Measurements from ENCODE around the gene ADAM17.
A peak's percentile ranks its signal among the peaks of the same experiment; 100 is the strongest.
"Not testable (repeated sequence)": the region's sequence is repeated elsewhere in the genome, so short reads cannot be mapped to it uniquely, and the experiment has no call there.

Gene ADAM17

DNA sequence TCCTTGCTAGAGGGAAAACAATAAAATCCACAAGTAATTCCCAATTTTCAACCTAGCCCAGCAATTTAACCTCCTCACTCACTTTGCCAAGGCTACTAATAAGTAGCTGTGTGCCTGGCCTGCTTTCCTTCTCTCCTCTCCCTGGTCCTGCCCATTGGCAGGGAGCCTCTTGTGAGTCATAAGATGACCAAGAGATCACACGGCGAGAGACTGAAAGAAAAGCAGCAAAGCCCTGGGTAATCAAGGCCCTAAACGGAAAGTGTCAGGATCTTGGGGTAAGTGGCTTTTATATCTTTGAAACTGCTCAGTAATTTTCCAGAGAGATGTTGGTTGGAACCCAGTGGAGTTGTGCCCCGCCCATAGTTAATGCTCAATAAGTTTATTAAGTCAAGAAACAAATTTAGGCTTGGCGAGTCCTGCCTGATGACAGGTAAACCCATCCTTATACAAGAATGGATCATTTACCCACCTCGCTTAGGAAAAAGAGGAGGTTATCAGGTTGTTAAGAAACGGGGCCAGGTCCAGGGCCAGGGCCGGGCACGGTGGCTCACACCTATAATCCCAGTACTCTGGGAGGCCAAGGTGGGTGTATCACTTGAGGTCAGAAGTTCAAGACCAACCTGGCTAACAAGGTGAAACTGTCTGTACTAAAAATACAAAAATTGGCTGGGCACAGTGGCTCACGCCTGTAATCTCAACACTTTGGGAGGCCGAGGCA, 10.0 kb upstream of the ADAM17 start:
- DNase-seq: no peak

DNA sequence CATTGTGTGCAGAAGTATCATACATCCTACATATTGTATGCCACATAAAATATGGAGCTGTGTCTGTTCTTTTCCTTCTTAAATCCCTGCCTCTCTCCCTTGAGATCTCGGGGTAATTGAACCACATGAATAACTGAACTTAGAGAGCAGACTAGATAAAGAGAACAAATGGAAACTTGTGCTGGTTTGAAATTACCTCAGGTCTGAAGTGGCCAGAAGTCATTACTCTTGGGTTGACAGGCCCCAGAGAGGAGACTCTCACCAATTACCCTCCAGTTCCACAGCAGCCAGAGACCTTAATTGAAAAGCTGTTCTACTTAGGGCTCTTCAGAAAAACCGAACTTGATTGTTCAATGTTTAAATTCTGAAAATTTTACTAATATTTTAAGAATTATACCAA, 5.0 kb upstream of the ADAM17 start:
- DNase-seq: no peak

DNA sequence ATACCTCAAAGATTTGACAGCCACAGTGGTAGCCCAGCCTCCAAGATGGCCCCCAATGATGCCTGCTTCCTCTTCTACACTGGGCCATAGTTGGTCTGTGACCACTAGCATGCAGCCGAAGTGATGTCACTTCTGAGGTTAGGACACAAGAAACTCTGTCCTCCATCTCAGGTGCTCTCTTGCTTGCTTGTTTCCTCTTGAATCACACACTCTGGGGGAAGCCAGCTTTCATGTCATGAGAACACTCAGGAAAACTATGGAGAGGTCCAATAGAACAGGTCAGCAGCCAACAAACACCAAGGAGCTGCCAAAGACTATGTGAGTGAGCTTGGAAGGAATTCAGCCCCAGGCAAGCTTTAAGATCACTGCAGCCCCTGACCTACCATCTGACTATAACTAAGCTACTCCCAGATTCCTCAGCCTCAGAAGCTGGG, 3.3 kb upstream of the ADAM17 start:
- no peak for DNase-seq

DNA sequence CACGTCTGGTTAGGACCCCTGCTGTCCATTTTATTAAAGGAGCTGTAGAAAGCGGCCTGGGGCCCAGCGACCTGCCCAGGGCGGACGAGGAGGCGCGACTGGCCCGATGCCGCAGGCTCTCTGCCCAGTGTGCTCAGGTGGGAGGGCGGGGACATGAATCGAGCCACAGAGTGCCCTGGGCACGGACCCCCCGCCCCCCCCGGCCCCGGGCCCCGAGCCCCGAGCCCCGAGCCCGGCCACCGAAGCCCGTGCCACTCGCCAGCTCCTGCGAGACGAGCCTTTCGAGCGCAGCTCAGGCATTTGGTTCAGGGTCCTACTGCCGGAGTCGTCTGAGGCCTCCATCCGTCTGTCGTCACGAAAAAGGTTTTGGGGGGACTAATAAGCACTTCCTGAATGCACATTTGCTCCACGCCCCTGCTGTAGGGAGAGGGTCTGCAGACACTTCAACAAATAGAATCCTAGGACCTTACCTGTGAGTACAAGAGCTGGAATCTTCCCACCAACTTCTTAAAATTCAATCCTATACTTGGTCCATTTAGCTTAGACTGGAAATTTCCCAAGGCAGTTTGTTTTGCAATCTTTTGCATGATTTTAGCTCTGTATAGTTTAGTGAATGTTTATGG, 602 bp upstream of the ADAM17 start:
- peak; percentile 30 for DNase-seq

DNA sequence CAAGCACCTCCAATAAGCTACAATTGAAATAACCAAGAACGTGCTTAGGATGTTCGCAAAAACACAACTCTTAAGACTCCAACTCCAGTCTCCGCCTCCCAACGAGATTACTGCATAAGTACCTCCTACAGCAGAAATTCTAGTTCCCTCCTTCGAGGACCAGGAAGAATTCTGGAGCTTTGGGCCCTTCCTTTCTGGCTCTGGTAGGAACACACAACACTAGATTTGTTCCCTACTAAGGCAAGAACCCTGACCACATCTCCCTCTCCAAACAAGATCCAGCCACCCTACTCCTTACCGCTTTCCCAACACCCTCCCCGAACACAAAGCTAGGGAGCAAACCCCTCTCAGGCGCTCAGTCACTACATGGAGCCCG, 721 bp downstream of the ADAM17 start:
- DNase-seq: peak; percentile 51

DNA sequence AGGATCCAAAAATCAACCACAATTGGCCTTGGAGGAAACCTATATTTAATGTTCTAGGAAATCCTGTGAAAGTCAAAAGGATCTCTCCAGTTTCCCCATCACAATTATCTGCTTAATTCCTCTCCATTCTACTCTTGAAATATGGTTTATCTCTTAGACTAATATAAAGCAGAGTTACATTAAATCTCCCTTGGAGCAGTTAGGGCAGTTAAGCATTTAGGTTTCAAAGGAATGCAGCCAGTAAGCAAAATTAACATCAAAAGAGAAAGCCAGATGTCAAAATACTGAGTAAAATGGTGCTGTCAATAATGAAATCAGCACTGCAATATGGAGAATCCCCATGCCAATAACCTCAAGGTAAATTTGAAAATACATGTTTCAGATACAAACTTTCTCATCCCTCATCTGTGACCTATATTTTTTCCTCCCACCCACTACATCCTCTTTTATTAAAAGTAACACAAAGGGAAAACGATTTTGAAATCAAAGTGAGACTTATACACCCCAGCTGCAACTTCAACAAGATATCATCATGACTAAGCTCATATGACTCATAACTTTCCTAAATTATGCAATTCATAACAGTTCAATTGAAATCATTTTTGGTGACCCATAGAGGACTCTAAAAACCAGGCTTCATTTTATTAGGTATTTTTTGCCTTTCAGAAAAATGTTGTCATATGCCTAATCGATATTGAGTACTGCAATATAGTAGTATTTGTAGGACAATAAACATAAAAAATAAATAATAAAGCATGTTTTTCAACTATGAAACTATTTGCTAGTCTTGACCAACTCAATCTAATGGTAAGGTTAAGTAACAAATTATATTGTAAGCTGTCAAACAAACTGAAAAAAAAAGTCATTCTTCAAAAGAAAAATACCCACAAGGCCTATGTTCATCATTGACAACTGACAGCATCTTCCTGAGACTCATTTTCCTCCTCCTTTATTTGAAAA, 3.1 kb downstream of the ADAM17 start:
- peak; percentile 87 for DNase-seq

DNA sequence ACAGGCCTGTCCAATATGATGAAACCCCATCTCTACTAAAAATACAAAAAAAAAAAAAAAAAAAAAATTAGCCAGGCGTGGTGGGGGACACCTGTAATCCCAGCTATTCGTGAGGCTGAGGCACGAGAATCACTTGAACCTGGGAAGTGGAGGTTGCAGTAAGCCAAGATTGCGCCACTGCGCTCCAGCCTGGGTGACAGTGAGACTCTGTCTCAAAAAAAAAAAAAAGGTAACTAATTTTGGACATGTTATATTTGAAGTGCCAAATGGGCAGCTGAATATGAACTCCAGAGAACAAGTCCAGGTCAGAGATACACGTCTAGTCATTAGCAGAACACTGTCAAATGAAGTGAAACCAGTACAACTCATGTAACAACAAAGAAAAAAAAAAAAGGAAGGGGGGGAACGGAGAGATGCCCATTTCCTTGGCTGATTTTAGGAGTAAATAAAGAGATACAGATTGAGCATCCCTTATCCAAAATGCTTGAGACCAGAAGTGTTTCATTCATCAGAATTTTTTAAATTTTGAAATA, 4.7 kb downstream of the ADAM17 start:
- DNase-seq: not testable (repeated sequence)

DNA sequence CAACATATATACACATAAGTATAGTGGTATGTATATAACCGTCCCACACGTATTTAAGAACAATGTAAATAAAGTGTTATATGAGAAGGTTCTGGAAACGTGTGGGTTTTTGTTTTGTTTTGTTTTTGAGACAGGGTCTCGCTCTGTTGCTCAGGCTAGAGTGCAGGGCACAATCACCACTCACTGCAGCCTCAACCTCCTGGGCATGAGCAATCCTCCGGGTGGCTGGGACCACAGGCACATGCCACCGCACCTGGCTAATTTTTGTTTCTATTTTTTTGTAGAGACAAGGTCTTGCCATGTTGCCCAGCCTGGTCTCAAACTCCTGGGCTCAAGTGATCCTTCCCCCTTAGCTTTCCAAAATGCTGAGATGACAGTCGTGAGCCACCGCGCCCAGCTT, 6.2 kb downstream of the ADAM17 start:
- no peak for DNase-seq

DNA sequence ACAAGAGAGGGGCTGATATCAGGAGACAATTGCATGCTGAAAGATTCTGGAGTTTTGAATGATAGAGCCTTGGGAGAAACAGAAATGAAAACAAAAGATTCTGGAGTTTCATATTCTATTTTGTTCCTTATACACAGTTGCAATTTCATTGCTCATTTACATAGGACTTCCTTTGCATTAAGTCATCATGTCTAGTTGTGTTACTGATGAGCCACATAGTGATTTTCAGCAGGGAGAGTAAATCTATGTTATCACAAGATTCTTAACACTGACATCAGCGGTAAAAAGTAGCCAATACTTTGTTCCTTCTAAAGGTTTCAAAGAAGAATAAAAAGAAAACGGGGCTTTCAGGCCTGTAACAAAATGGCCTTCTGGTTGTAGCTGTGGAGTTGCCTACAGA, 7.1 kb downstream of the ADAM17 start:
- DNase-seq: peak; percentile 50

DNA sequence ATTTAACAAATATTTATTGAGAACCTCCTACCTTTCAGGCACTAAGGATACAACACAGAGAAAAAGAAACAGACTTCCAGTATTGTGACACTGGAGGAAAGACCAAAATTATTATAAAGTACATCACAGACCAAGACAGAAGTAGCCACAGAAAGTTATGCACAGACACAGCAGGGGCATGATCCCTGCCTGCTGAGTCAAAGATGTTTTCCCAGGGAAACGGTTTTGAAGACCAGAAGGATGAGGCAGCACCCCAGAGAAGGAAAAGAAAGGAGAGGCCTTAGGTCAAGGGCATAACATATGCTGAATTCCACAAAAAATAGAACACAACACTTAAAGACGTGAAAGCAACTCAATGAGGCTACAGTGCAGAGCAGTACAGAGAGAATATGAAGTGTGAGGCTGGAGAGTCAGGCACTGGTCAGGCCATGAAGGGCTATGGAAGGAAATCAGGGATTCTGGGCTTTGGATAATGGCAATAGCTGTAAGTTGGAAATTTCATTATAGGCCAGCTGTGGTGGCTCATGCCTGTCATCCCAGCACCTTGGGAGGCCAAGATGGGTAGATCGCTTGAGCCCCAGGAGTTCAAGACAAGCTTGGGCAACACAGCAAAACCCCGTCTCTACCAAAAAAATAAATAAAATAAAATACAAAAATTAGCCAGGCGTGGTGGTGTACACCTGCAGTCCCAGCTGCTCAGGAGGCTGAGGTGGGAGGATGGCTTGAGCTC, 8.2 kb downstream of the ADAM17 start:
- no peak for DNase-seq

DNA sequence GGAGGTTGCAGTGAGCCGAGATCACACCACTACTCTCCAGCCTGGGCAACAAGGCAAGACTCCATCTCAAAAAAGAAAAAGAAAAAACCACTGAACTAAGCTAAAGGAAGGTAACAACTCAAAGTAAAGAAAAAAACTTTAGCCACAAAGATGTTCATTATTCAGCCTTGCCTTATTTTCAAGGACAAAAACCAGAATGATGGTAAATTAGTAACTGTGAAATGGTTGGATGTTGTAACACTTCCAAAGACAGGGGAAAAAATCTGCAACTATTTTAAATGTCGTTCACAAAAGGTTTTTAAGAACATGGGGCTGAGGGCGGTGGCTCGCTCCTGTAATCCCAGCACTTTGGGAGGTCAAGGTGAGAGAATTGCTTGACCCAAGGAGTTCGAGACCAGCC, 10.1 kb downstream of the ADAM17 start:
- no peak for DNase-seq

DNA sequence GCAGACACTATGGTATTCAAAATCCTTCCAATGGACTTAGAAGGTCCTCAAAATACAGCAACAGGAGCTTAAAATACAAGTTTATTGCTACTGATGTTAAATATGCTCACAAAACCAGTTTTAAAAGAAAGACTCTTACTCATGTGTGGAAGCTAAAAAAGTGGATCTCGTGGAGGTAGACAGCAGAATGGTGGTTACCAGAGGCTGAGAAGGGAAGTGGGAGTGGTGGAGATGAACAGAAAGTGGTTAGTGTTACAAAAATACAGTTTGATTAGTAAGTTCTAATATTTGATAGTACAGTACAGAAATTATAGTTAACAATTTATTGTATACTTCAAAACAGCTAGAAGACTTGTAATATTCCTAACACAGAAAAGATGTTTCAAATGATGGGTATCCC, 12.1 kb downstream of the ADAM17 start:
- peak; percentile 6 for DNase-seq

DNA sequence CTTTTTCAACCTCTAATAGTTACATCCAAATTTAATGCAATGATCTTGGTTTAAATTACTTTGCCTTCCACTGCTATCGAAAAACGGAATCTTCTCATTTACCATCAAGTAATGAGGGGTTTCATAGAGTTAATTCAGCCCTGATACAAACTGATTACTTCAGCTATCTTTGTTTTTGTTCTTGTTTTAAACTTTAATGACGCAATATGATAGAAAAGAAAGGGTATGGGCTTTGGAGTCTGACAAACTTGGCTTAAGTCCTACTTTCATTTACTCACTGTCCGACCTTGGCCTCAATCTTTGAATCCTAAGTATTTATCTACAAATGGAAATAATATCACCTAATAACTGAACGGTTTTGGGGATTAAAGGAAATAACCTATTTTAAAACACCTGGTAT, 16.1 kb downstream of the ADAM17 start:
- DNase-seq: no peak

DNA sequence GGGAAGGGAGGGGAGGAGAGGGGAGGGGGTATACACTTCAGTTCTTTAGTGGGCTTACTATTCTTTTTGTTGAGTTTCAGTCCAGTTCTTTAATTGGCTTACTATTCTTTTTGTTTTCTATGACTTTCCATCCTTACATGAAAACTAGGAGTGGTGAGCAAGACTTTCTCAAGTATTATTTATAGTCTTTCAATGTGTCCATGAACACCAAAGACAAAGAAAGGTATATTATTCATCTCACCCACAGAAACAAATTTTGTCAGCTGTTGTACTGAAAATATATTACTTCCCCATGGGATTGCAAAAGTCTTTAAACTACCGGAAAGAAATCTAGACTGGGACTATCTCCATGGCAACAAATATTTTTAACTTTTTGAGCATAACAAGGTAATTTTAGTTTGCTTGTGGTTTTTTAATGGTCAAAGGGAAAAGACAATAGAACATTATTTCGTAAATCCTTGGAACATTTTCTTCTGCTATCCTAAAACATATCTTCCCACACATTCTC, 17.6 kb downstream of the ADAM17 start:
- no peak for DNase-seq

DNA sequence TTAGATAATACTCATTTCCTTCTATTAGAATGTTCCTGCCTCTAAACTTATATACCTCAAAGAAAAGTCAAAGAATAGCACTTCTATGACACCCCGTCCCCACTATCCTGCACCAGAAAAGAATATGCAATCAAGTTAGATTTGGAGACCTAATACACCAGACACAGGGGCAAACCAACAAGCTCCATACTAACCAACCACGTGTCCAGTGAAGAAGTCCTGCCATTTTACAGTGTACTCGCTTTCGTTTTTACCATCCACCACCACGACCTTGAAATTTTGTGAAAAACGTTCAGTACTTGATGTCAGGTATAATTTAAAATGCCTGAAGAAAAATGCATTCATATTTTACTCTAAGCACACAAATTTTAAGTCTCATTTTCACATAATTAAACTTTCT, 19.1 kb downstream of the ADAM17 start:
- DNase-seq: no peak

DNA sequence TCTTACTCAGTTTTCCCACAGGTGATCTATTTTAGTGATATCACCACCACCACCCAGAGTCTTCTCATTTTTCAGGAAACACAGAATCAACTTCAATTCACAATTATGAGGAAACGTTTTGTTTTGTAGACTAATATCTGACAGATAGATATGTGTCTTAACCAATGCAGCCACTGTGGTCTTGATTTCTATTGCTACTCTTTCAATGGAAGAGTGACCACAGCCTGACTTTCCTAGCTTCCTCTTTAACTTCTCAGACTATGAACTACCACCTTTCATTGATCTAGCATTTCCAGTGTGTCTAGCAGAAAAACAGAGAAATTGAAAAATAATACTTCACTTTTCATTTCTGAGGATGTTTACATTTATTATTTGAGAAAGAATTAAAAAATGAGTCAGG, 20.5 kb downstream of the ADAM17 start:
- DNase-seq: no peak

DNA sequence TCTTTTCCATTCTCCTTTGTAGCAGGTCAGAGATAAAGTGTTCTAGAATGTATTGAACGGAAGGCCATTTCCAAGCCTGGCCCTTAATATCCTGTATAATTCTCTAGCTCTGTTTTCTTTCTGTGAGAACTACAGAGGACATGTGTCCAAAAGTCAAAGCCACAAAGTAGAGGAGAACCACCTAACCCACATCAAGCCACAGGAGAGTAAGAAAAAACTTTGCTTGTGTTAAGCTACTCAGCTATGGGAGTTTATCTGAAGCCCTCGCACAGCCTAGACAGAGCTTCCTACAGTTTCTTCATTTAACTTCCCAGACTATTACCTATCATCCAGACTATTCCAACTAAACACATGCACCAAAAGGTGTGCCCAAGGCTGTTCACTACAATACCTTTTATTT, 22.0 kb downstream of the ADAM17 start:
- no peak for DNase-seq

DNA sequence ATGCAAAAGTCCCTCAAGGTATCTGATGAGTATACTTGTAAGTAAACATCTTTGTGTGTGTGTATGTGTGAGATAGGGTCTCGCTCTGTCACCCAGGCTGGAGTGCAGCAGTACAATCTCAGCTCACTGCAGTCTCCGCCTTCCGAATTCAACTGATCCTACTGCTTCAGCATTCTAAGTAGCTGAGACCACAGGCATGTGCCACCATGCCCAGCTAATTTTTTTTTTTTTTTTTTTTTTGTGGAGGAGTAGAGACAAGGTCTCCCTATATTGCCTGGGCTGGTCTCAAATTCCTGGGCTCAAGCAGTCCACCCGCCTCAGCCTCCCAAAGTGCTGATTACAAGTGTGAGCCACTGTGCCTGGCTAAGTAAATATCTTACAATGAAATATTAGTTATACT, 23.2 kb downstream of the ADAM17 start:
- no peak for DNase-seq

DNA sequence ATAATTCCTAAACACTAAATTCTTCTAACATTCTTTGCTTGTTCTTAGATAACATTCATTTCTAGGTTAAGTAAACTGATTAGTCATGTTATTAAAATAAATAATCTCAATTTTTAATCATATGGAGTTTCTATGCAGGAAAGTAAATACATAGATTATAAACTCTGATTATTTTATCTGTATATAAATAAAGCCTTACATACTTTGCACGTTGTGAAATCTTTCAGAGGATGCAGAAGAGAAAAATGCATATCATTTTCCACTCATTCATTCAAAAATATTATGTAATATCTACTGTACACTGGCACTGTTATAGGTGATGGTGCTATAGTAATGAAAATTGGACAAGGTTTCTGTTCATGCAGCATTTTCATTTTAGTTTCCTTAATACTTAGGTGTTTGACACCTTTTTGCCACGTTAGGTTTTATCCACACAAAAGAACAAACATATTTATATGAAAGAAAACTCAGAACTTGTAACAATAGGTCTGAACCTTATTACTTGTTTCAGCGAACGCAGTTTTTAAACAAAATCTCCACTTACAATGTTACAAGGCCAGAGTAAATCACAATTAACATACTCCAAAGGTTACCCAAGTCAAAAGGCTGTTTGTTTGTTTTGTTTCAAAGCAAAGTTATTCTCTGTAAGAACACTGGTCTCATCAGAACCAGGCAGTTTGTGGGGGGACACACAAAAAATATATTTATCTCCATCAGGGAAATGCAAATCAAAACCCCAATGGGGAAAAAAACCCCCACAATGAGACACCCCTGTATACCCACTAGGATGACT, 27.4 kb downstream of the ADAM17 start:
- no peak for DNase-seq

DNA sequence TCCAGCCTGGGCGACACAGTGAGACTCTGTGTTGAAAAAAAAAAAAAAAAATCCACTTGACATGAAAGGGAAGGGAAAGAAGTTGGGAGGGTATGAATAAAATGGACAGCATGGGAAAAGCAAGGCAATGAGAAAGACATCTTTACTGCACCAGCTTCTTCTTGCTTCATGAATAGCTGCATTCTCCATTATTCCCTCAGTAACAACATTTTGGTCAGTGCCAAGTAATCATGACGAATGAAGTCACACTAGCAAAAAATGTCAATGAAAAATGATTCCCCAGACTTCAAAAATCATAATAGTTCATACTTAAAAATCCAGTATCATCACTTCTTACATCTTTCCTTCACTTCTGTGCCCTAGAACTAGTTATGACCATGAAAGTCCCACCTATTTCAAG, 30.4 kb downstream of the ADAM17 start:
- DNase-seq: no peak

DNA sequence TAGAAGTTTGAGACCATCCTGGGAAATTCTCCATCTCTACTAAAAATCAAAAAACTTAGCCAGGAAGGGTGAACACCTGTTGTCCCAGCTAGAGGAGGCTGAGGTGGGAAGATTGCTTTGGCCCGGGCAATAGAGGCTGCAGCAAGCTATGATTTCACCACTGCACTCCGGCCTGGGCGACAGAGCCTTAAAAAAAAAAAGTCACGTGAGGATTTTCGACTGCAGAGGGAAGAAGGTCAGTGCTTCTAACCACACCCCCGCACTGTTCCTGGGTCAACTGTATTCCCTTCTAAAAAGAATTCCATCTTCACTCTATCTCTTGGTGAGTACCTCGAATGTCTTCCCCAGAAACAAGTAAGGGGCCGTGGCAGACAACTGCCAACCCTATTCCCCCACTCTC, 31.3 kb downstream of the ADAM17 start:
- no peak for DNase-seq

DNA sequence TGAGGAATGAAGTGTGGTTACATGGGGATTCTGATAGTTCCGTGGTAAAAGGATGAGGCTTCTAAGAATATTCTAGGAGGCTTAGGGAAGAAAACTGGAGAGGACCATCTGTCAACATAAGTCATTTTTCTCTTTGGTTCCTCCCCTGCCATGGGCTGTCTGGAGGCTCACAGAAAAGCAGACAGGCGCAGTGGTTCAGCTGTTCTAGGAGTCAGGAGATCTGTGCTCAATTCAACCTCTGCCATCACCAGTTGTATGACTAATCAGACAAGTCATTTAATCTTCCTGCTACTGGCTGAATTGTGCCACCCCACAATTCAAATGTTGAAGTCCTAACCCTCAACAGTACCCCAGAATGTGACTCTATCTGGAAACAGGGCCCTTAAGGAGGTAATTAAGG, 36.4 kb downstream of the ADAM17 start:
- peak; percentile 6 for DNase-seq
